Liver (tissue), 9 donors: Measurements from ENCODE around the gene ZMYM4. TPM values are rescaled to one million over a fixed set of nuclear protein-coding genes. Genes with fewer than 3 reads are reported as not detected.

Source experiments
- DNase-seq: peaks from one replicate; pipeline ENCODE4 v3.0.0-alpha.2; 2017; ENCODE audit warnings: low spot score
- H3K27ac ChIP-seq, 2 donors: one replicate each; pipeline ENCODE4 v1.7.0; 2013; ENCODE audit warnings: inconsistent platforms in 2 of 2, low read length in 2 of 2, control low read depth in 1 of 2, low read depth in 1 of 2, mild to moderate bottlenecking in 1 of 2
- H3K27me3 ChIP-seq, 4 donors: one replicate each; pipeline versions ENCODE4 v1.6.1 to v1.7.0; 2013; ENCODE audit warnings: low read length in 3 of 4, inconsistent platforms in 1 of 4, mild to moderate bottlenecking in 1 of 4, moderate library complexity in 1 of 4; ENCODE audit not compliant: control insufficient read depth in 4 of 4, insufficient read depth in 4 of 4
- H3K36me3 ChIP-seq, 4 donors: one replicate each; pipeline versions ENCODE4 v1.6.1 to v1.7.0; 2013; ENCODE audit warnings: low read length in 3 of 4, mild to moderate bottlenecking in 3 of 4, low read depth in 1 of 4, moderate library complexity in 1 of 4; ENCODE audit not compliant: control insufficient read depth in 4 of 4, insufficient read depth in 3 of 4
- H3K4me1 ChIP-seq, 4 donors: one replicate each; pipeline versions ENCODE4 v1.6.1 to v1.7.0; 2013; ENCODE audit warnings: low read length in 3 of 4, mild to moderate bottlenecking in 3 of 4, moderate library complexity in 1 of 4; ENCODE audit not compliant: control insufficient read depth in 4 of 4, insufficient read depth in 4 of 4
- H3K4me3 ChIP-seq, 3 donors: one replicate each; pipeline versions ENCODE4 v1.6.1 to v1.7.0; 2013; ENCODE audit warnings: low read length in 3 of 3, control low read depth in 1 of 3, low read depth in 1 of 3, mild to moderate bottlenecking in 1 of 3
- H3K9ac ChIP-seq, 2 donors: one replicate each; pipeline ENCODE4 v1.7.0; 2013; ENCODE audit warnings: low read length in 2 of 2, mild to moderate bottlenecking in 2 of 2, moderate library complexity in 2 of 2, control low read depth in 1 of 2, low read depth in 1 of 2
- H3K9me3 ChIP-seq, 4 donors: one replicate each; pipeline versions ENCODE4 v1.6.1 to v1.7.0; 2013; ENCODE audit warnings: low read length in 3 of 4; ENCODE audit not compliant: control insufficient read depth in 4 of 4
- EGR1 ChIP-seq, 2 donors: IDR thresholded peaks; 2 replicates each; pipeline ENCODE4 v1.6.1; 2016 to 2018; ENCODE audit warnings: antibody characterized with exemption in 2 of 2, low read depth in 2 of 2
- FOXA2 ChIP-seq: IDR thresholded peaks from 2 replicates; pipeline ENCODE4 v1.6.1; 2016; ENCODE audit warnings: antibody characterized with exemption
- GABPA ChIP-seq, 2 donors: IDR thresholded peaks in 1 of 2; conservative IDR thresholded peaks in 1 of 2; 2 replicates each; pipeline ENCODE4 v1.6.1; 2016; ENCODE audit warnings: antibody characterized with exemption in 2 of 2, mild to moderate bottlenecking in 1 of 2, moderate library complexity in 1 of 2
- HNF4A ChIP-seq, 2 donors: conservative IDR thresholded peaks; 2 replicates each; pipeline ENCODE4 v1.6.1; 2016; ENCODE audit warnings: antibody characterized with exemption in 2 of 2, mild to moderate bottlenecking in 2 of 2
- HNF4G ChIP-seq: IDR thresholded peaks from 2 replicates; pipeline ENCODE4 v1.6.1; 2016; ENCODE audit warnings: antibody characterized with exemption
- RAD21 ChIP-seq, 2 donors: IDR thresholded peaks; 2 replicates each; pipeline ENCODE4 v1.6.1; 2016; ENCODE audit warnings: antibody characterized with exemption in 2 of 2, mild to moderate bottlenecking in 2 of 2
- RXRA ChIP-seq, 2 donors: IDR thresholded peaks; 2 replicates each; pipeline ENCODE4 v1.6.1; 2017 to 2018; ENCODE audit warnings: antibody characterized with exemption in 2 of 2, mild to moderate bottlenecking in 1 of 2
- SP1 ChIP-seq: IDR thresholded peaks from 2 replicates; pipeline ENCODE4 v1.6.1; 2018; ENCODE audit warnings: antibody characterized with exemption, mild to moderate bottlenecking
- WGBS: extraction: QIAGEN DNeasy Blood & Tissue Kit; methylation state at CpG from one replicate; pipeline ENCODE4 v1.1.7; 2013; 5-methylcytosine and 5-hydroxymethylcytosine counted together
- polyA plus RNA-seq, 2 donors: library from polyadenylated mRNA; stranded (reverse) in 1 of 2; unstranded in 1 of 2; fragments of 200-250 nt in 1 of 2; fragments of >200 nt in 1 of 2; fragmentation: Nextera tagmentation in 1 of 2; extraction: Ambion mirVana in 1 of 2; gene quantifications; one replicate each; pipeline versions ENCODE4 v1.2.1 to v1.2.3, GENCODE V29; 2013 to 2015
- total RNA-seq, 2 donors: library from RNA; depleted of rRNA; stranded (reverse); fragments of >200 nt; gene quantifications; one replicate each; pipeline ENCODE4 v1.2.3, GENCODE V29; 2014
- TF ChIP-seq, protein P1 (sequence below): IDR thresholded peaks from 2 replicates; pipeline ENCODE4 v1.6.1; 2016; ENCODE audit warnings: antibody characterized with exemption, mild to moderate bottlenecking
- TF ChIP-seq, protein P2 (sequence below): IDR thresholded peaks from 2 replicates; pipeline ENCODE4 v1.6.1; 2016; ENCODE audit warnings: antibody characterized with exemption
- TF ChIP-seq, protein P3 (sequence below): IDR thresholded peaks from 2 replicates; pipeline ENCODE4 v1.6.1; 2016; ENCODE audit warnings: antibody characterized with exemption
- donor health status: healthy.
- donor health status: healthy.
- donor health status: healthy.
- donor health status: healthy.
- donor health status: healthy.

Gene ZMYM4
- total and polyA plus RNA-seq, 4 donors: 5.3 to 16.8 (median 10.5) TPM

DNA sequence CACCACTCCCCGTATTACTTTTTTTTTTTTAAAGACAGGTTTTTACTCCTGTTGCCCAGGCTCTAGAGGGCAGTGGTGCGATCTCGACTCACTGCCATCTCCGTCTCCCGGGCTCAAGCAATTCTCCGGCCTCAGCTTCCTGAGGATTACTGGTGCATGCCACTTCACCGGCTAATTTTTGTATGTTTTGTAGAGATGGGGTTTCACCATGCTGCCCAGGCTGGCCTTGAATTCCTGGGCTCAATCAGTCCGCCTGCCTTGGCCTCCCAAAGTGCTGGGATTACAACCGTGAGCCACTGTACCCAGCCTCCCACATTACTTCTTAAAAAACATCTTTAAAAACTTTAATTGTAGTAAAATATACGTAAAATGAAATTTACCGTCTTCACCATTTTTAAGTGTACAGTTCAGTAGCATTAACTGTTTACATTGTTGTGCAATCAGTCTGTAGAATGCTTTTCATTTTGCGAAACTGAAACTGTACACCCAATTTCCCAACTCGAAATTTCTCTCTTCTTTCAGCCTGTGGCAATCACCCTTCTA is 77.0 kb downstream of the ZMYM4 start (continued):
- TF ChIP-seq, protein P1, sequence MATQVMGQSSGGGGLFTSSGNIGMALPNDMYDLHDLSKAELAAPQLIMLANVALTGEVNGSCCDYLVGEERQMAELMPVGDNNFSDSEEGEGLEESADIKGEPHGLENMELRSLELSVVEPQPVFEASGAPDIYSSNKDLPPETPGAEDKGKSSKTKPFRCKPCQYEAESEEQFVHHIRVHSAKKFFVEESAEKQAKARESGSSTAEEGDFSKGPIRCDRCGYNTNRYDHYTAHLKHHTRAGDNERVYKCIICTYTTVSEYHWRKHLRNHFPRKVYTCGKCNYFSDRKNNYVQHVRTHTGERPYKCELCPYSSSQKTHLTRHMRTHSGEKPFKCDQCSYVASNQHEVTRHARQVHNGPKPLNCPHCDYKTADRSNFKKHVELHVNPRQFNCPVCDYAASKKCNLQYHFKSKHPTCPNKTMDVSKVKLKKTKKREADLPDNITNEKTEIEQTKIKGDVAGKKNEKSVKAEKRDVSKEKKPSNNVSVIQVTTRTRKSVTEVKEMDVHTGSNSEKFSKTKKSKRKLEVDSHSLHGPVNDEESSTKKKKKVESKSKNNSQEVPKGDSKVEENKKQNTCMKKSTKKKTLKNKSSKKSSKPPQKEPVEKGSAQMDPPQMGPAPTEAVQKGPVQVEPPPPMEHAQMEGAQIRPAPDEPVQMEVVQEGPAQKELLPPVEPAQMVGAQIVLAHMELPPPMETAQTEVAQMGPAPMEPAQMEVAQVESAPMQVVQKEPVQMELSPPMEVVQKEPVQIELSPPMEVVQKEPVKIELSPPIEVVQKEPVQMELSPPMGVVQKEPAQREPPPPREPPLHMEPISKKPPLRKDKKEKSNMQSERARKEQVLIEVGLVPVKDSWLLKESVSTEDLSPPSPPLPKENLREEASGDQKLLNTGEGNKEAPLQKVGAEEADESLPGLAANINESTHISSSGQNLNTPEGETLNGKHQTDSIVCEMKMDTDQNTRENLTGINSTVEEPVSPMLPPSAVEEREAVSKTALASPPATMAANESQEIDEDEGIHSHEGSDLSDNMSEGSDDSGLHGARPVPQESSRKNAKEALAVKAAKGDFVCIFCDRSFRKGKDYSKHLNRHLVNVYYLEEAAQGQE: no peak
- TF ChIP-seq HNF4G (no peak), GABPA (IDR thresholded peaks at IDR 0.05 in 1 of 2, conservative IDR thresholded peaks at IDR 0.05 in 1 of 2) (no peak), RAD21 (IDR thresholded peaks at IDR 0.05) (peak; percentile 67 to 73), FOXA2 (peak; percentile 68)

DNA sequence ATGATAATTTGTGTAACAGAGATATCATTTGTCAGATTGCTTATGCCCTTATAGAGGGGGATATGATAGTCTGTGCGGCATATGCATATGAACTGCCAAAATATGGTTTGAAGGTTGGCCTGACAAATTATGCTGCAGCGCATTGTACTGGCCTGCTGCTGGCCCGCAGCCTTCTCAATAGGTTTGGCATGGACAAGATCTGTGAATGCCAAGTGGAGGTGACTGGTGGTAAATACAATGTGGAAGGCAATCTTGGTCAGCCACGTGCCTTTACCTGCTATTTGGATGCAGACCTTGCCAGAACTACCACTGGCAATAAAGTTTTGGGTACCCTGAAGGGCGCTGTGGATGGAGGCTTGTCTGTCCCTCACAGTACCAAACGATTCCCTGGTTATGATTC is 82.4 kb downstream of the ZMYM4 start:
- DNase-seq: no peak
- peaks cover 0 to 9% (median 6%) of the 10 kb centered on the region in 4 donors for H3K4me1 ChIP-seq
- peaks cover 0 to 1% (median 0%) of the 10 kb centered on the region in 4 donors for H3K36me3 ChIP-seq
- TF ChIP-seq FOXA2 (no peak), HNF4G (no peak), EGR1 (IDR thresholded peaks at IDR 0.05; ENCODE audit: low read depth in 2 of 2) (no peak), RAD21 (IDR thresholded peaks at IDR 0.05) (no peak)
- TF ChIP-seq, protein P1: no peak
- TF ChIP-seq, protein P2, sequence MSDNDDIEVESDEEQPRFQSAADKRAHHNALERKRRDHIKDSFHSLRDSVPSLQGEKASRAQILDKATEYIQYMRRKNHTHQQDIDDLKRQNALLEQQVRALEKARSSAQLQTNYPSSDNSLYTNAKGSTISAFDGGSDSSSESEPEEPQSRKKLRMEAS: no peak
- TF ChIP-seq, protein P3, sequence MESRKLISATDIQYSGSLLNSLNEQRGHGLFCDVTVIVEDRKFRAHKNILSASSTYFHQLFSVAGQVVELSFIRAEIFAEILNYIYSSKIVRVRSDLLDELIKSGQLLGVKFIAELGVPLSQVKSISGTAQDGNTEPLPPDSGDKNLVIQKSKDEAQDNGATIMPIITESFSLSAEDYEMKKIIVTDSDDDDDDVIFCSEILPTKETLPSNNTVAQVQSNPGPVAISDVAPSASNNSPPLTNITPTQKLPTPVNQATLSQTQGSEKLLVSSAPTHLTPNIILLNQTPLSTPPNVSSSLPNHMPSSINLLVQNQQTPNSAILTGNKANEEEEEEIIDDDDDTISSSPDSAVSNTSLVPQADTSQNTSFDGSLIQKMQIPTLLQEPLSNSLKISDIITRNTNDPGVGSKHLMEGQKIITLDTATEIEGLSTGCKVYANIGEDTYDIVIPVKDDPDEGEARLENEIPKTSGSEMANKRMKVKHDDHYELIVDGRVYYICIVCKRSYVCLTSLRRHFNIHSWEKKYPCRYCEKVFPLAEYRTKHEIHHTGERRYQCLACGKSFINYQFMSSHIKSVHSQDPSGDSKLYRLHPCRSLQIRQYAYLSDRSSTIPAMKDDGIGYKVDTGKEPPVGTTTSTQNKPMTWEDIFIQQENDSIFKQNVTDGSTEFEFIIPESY: no peak
- H3K27me3 ChIP-seq: no peaks in the 10 kb centered on the region
- H3K9ac ChIP-seq: no peak overlapping the region
- H3K9me3 ChIP-seq: no peaks in the 10 kb centered on the region
- WGBS: 60% methylated on average over 6 of the region's 6 CpGs
- no peak overlapping the region for H3K4me3 ChIP-seq
- H3K27ac ChIP-seq: no peak overlapping the region

DNA sequence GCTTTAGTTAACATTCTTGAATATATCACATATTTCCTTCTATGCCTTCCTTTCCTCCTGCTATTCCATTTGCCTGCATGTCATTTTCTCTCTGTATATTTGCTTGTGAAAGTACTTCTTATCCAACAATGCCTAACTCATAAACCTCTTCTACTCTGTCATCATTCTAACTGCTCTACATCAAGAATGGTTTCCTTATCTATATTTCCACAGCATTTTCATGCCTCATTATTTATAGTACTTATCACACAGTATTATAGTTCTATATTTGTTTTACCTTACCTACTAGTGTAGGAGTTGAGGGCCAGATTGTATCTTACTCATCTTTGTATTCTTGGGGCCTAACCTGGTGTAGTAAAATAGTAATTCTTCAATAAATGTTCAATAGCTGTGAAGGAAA is 91.5 kb downstream of the ZMYM4 start:
- TF ChIP-seq, protein P3: no peak
- TF ChIP-seq HNF4A (conservative IDR thresholded peaks at IDR 0.05): no peak
- no peak for TF ChIP-seq RXRA (IDR thresholded peaks at IDR 0.05)
- TF ChIP-seq RAD21 (IDR thresholded peaks at IDR 0.05): no peak
- TF ChIP-seq SP1: no peak
- H3K27me3 ChIP-seq: no peaks in the 10 kb centered on the region
- H3K4me3 ChIP-seq: no peak overlapping the region
- H3K27ac ChIP-seq: no peak overlapping the region
- H3K9ac ChIP-seq: no peak overlapping the region
- DNase-seq: no peak
- no peaks in the 10 kb centered on the region for H3K9me3 ChIP-seq
- H3K36me3 ChIP-seq: peaks cover 0 to 16% (median 0%) of the 10 kb centered on the region in 4 donors
- H3K4me1 ChIP-seq: peaks cover 0 to 5% (median 0%) of the 10 kb centered on the region in 4 donors
